Measurements from ENCODE around the gene SLAMF7. TPM values are rescaled to one million over a fixed set of nuclear protein-coding genes. Genes with fewer than 3 reads are reported as not detected.

Gene SLAMF7
- total and polyA plus RNA-seq, 2 donors (not counting 1 experiment from before 2014, with no cell fraction given): 13.1 to 52.6 TPM

- no peak overlapping the region for H3K27ac Mint-ChIP-seq
- Histone ChIP-seq H4K20me1 (ENCODE audit: control insufficient read depth, insufficient read depth, low read length, poor library complexity, severe bottlenecking) (peaks cover 15% of the 10 kb centered on the region), H3K27ac (ENCODE audit: low read length in 2 of 2) (peak overlapping the region; percentile 89 to 95), H3K9me3 (ENCODE audit: control extremely low read depth in 1 of 3, control insufficient read depth in 2 of 3, insufficient read depth in 1 of 3, low read length in 2 of 3) (no peaks in the 10 kb centered on the region), H3K27me3 (replicated peaks in 1 of 4; ENCODE audit: control extremely low read depth in 1 of 4, control insufficient read depth in 3 of 4, insufficient read depth in 4 of 4, low read length in 3 of 4) (no peaks in the 10 kb centered on the region), H3K4me2 (replicated peaks; ENCODE audit: low read depth, low read length, poor library complexity, severe bottlenecking) (peak overlapping the region; percentile 83), H3K4me1 (ENCODE audit: control insufficient read depth in 2 of 2, insufficient read depth in 2 of 2, low read length in 2 of 2) (peaks cover 84 to 85% of the 10 kb centered on the region in 2 donors), H2AFZ (ENCODE audit: insufficient read depth, low read depth, low read length, poor library complexity, severe bottlenecking) (peak overlapping the region; percentile 63), H3K79me2 (ENCODE audit: control insufficient read depth, insufficient read depth, low read length) (peaks cover 100% of the 10 kb centered on the region), H3K36me3 (replicated peaks in 1 of 2; ENCODE audit: control extremely low read depth in 1 of 2, control insufficient read depth in 1 of 2, extremely low read depth in 1 of 2, insufficient read depth in 2 of 2, low read length in 1 of 2) (peaks cover 1 to 31% of the 10 kb centered on the region in 2 experiments), H3K9ac (ENCODE audit: low read length) (peak overlapping the region; percentile 96), H3K4me3 (ENCODE audit: control extremely low read depth in 1 of 5, extremely low read depth in 1 of 5, insufficient read depth in 1 of 5, low read depth in 2 of 5, low read length in 4 of 5) (peak overlapping the region; percentile 87 to 100 (median 98))
- 32% methylated on average over 4 of the region's 8 CpGs for WGBS (ENCODE audit: insufficient coverage)
- ATAC-seq (ENCODE audit: low read depth) (no peak), DNase-seq (peak; percentile 57)
- peaks cover 54% of the 10 kb centered on the region for H3K4me1 Mint-ChIP-seq
- intact Hi-C loops (cut with micrococcal nuclease): no loop called here
- no peaks in the 10 kb centered on the region for H3K9me3 Mint-ChIP-seq (ENCODE audit: insufficient read depth)
- H3K4me3 Mint-ChIP-seq: no peak overlapping the region
- H3K27me3 Mint-ChIP-seq: no peaks in the 10 kb centered on the region
- ChIA-PET CTCF (interaction anchor here (0.6 to 7.9 kb wide), 22 partner anchors 15 to 415 kb away, joined by 3 to 62 read pairs (median 4); no protein-coding TSS in a partner anchor), POLR2A (interaction anchor here (0.8 kb wide), 1 partner anchor 75 kb away, joined by 4 read pairs; no protein-coding TSS in a partner anchor)
- TF ChIP-seq CTCF (IDR thresholded peaks at IDR 0.05) (no peak), EZH2 (IDR thresholded peaks at IDR 0.05; ENCODE audit: borderline replicate concordance, insufficient read depth, low read depth, low read length, poor library complexity, severe bottlenecking) (no peak)
Measured at GRCh38 chr1:160707236-160708064, 31.6 kb upstream of the SLAMF7 start.

GRCh38 chr1:160708118-160708517, 30.9 kb upstream of the SLAMF7 start:
- 0% methylated on average over 1 of the region's 4 CpGs for WGBS (ENCODE audit: insufficient coverage)
- Mint-ChIP-seq H3K27me3 (no peaks in the 10 kb centered on the region), H3K9me3 (ENCODE audit: insufficient read depth) (no peaks in the 10 kb centered on the region), H3K27ac (no peak overlapping the region), H3K4me3 (no peak overlapping the region), H3K4me1 (peaks cover 54% of the 10 kb centered on the region)
- no peaks in the 10 kb centered on the region for H3K9me3 ChIP-seq (ENCODE audit: control extremely low read depth in 1 of 3, control insufficient read depth in 2 of 3, insufficient read depth in 1 of 3, low read length in 2 of 3)
- H3K36me3 ChIP-seq (replicated peaks in 1 of 2; ENCODE audit: control extremely low read depth in 1 of 2, control insufficient read depth in 1 of 2, extremely low read depth in 1 of 2, insufficient read depth in 2 of 2, low read length in 1 of 2): peaks cover 1 to 25% of the 10 kb centered on the region in 2 experiments
- intact Hi-C loops (cut with micrococcal nuclease): no loop called here
- H3K27ac ChIP-seq (ENCODE audit: low read length in 2 of 2): peak overlapping the region; percentile 89 to 95
- H3K4me2 ChIP-seq (replicated peaks; ENCODE audit: low read depth, low read length, poor library complexity, severe bottlenecking): peak overlapping the region; percentile 83
- ChIA-PET POLR2A (interaction anchor here (0.8 kb wide), 1 partner anchor 74 kb away, joined by 4 read pairs; no protein-coding TSS in a partner anchor), CTCF (interaction anchor here (0.6 to 7.9 kb wide), 18 partner anchors 15 to 416 kb away, joined by 3 to 62 read pairs (median 5); no protein-coding TSS in a partner anchor)
- peaks cover 8% of the 10 kb centered on the region for H4K20me1 ChIP-seq (ENCODE audit: control insufficient read depth, insufficient read depth, low read length, poor library complexity, severe bottlenecking)
- peaks cover 84 to 85% of the 10 kb centered on the region in 2 donors for H3K4me1 ChIP-seq (ENCODE audit: control insufficient read depth in 2 of 2, insufficient read depth in 2 of 2, low read length in 2 of 2)
- TF ChIP-seq EZH2 (IDR thresholded peaks at IDR 0.05; ENCODE audit: borderline replicate concordance, insufficient read depth, low read depth, low read length, poor library complexity, severe bottlenecking): no peak
- no peak for TF ChIP-seq CTCF (IDR thresholded peaks at IDR 0.05)
- peak overlapping the region; percentile 63 for H2AFZ ChIP-seq (ENCODE audit: insufficient read depth, low read depth, low read length, poor library complexity, severe bottlenecking)
- DNase-seq (peak; percentile 65), ATAC-seq (ENCODE audit: low read depth) (peak; percentile 29)
- peaks cover 100% of the 10 kb centered on the region for H3K79me2 ChIP-seq (ENCODE audit: control insufficient read depth, insufficient read depth, low read length)
- peak overlapping the region; percentile 87 to 100 (median 98) for H3K4me3 ChIP-seq (ENCODE audit: control extremely low read depth in 1 of 5, extremely low read depth in 1 of 5, insufficient read depth in 1 of 5, low read depth in 2 of 5, low read length in 4 of 5)
- peak overlapping the region; percentile 96 for H3K9ac ChIP-seq (ENCODE audit: low read length)
- H3K27me3 ChIP-seq (replicated peaks in 1 of 4; ENCODE audit: control extremely low read depth in 1 of 4, control insufficient read depth in 3 of 4, insufficient read depth in 4 of 4, low read length in 3 of 4): no peaks in the 10 kb centered on the region

Data from B cell (primary cell).